HepG2 (cell line): Measurements from ENCODE around the gene EPM2A. TPM values are rescaled to one million over a fixed set of nuclear protein-coding genes. Genes with fewer than 3 reads are reported as not detected.

Experiments used
- CHCHD3 ChIP-seq: sonication (generic); formaldehyde crosslinking; IDR thresholded peaks from 2 replicates; pipeline ENCODE4 v1.8.0; 2022; ENCODE audit warnings: mild to moderate bottlenecking, missing genetic modification reagents, moderate library complexity
- GATA4 ChIP-seq: sonication (generic); IDR thresholded peaks from 2 replicates; pipeline ENCODE4 v1.6.1; 2016; ENCODE audit warnings: antibody characterized with exemption, low read depth, borderline replicate concordance
- GATAD1 ChIP-seq: IDR thresholded peaks from 2 replicates; pipeline ENCODE4 v1.6.1; 2016; ENCODE audit warnings: missing genetic modification reagents, missing compliant biosample characterization
- HES4 ChIP-seq: sonication (generic); formaldehyde crosslinking; IDR thresholded peaks from 2 replicates; pipeline ENCODE4 v1.9.0; 2021; ENCODE audit warnings: mild to moderate bottlenecking, missing genetic modification reagents, borderline replicate concordance
- MTF2 ChIP-seq: sonication (generic); formaldehyde crosslinking; IDR thresholded peaks from 2 replicates; pipeline ENCODE4 v1.5.0; 2020; ENCODE audit warnings: missing genetic modification reagents, borderline replicate concordance
- NONO ChIP-seq, 2 experiments: fragments of 450-650 bp in 1 of 2; sonication (generic) in 1 of 2; formaldehyde crosslinking in 1 of 2; IDR thresholded peaks in 1 of 2; conservative IDR thresholded peaks in 1 of 2; 2 replicates each; pipeline versions ENCODE4 v1.6.1 to v1.8.0; 2017 to 2022; ENCODE audit warnings: mild to moderate bottlenecking in 1 of 2, missing genetic modification reagents in 1 of 2, moderate library complexity in 1 of 2
- POLR2A ChIP-seq, 2 experiments: IDR thresholded peaks; 2 replicates each; pipeline ENCODE4 v1.6.1; 2011; ENCODE audit warnings: low read depth in 2 of 2, low read length in 2 of 2, mild to moderate bottlenecking in 1 of 2, moderate library complexity in 1 of 2; ENCODE audit not compliant: insufficient read depth in 1 of 2
- SALL2 ChIP-seq: sonication (generic); formaldehyde crosslinking; IDR thresholded peaks from 2 replicates; pipeline ENCODE4 v1.8.1; 2023; ENCODE audit warnings: mild to moderate bottlenecking, missing genetic modification reagents, inconsistent platforms
- TEAD3 ChIP-seq: optimal IDR thresholded peaks from 2 replicates; pipeline ENCODE3; 2016; ENCODE audit warnings: borderline replicate concordance
- ZFY ChIP-seq: sonication (generic); formaldehyde crosslinking; IDR thresholded peaks from 2 replicates; pipeline ENCODE4 v1.4.0; 2020; ENCODE audit warnings: missing genetic modification reagents
- ZNF253 ChIP-seq: sonication (generic); formaldehyde crosslinking; IDR thresholded peaks from 2 replicates; pipeline ENCODE4 v1.8.0; 2022; ENCODE audit warnings: mild to moderate bottlenecking, missing genetic modification reagents, borderline replicate concordance
- ZNF33B ChIP-seq: sonication (generic); formaldehyde crosslinking; IDR thresholded peaks from 2 replicates; pipeline ENCODE4 v1.5.1; 2020; ENCODE audit warnings: mild to moderate bottlenecking, missing genetic modification reagents
- ZNF383 ChIP-seq: sonication (generic); formaldehyde crosslinking; IDR thresholded peaks from 2 replicates; pipeline ENCODE4 v1.4.0; 2020; ENCODE audit warnings: missing genetic modification reagents, mild to moderate bottlenecking, borderline replicate concordance
- ZNF577 ChIP-seq: sonication (generic); formaldehyde crosslinking; IDR thresholded peaks from 2 replicates; pipeline ENCODE4 v1.4.0; 2020; ENCODE audit warnings: mild to moderate bottlenecking, low read depth, missing genetic modification reagents, borderline replicate concordance
- ZNF644 ChIP-seq: IDR thresholded peaks from 2 replicates; pipeline ENCODE4 v1.6.1; 2016; ENCODE audit warnings: low read depth
- ZNF841 ChIP-seq: sonication (generic); formaldehyde crosslinking; IDR thresholded peaks from 2 replicates; pipeline ENCODE4 v1.8.1; 2023; ENCODE audit warnings: missing genetic modification reagents, borderline replicate concordance
- polyA plus RNA-seq, 8 experiments: library from polyadenylated mRNA; depleted of rRNA in 3 of 8; stranded (reverse) in 7 of 8; unstranded in 1 of 8; fragments of >200 nt; fragmentation: Illumina TruSeq in 4 of 8; extraction: Trizol in 4 of 8; gene quantifications; 2 replicates each; pipeline versions ENCODE4 v1.2.1 to v1.2.3, GENCODE V29; 2011 to 2016; ENCODE audit warnings: low read depth in 4 of 8, missing spikeins in 1 of 8, mixed read lengths in 1 of 8; ENCODE audit not compliant: insufficient read depth in 1 of 8
- total RNA-seq, 5 experiments: library from RNA; depleted of rRNA; stranded (reverse); fragments of >200 nt; fragmentation: Illumina TruSeq; extraction: Trizol; gene quantifications; 2 replicates each; pipeline ENCODE4 v1.2.3, GENCODE V29; 2016; ENCODE audit warnings: low read depth in 1 of 5
- TF ChIP-seq, protein P1 (sequence below): sonication (generic); formaldehyde crosslinking; IDR thresholded peaks from 2 replicates; pipeline ENCODE4 v1.8.0; 2022; ENCODE audit warnings: low read depth, missing genetic modification reagents
- TF ChIP-seq, protein P2 (sequence below): IDR thresholded peaks from 2 replicates; pipeline ENCODE4 v1.6.1; 2016; ENCODE audit warnings: low read depth, control low read depth
- TF ChIP-seq, protein P3 (sequence below): IDR thresholded peaks from 2 replicates; pipeline ENCODE4 v1.6.1; 2016
- TF ChIP-seq, protein P4 (sequence below): sonication (generic); formaldehyde crosslinking; IDR thresholded peaks from 2 replicates; pipeline ENCODE4 v1.8.0; 2022; ENCODE audit warnings: missing genetic modification reagents, mild to moderate bottlenecking, inconsistent platforms, borderline replicate concordance
- TF ChIP-seq, protein P5 (sequence below): IDR thresholded peaks from 2 replicates; pipeline ENCODE4 v1.6.1; 2012; ENCODE audit warnings: low read depth, low read length, improper control_type of control experiment
- TF ChIP-seq, protein P6 (sequence below): sonication (generic); IDR thresholded peaks from 2 replicates; pipeline ENCODE4 v1.6.1; 2016; ENCODE audit warnings: low read depth, borderline replicate concordance

Gene EPM2A
- total and polyA plus RNA-seq, 2 of the 13 experiments (the other 11 are each of a cell fraction or from before 2014, with no cell fraction given): 4.6 to 9.2 TPM

DNA sequence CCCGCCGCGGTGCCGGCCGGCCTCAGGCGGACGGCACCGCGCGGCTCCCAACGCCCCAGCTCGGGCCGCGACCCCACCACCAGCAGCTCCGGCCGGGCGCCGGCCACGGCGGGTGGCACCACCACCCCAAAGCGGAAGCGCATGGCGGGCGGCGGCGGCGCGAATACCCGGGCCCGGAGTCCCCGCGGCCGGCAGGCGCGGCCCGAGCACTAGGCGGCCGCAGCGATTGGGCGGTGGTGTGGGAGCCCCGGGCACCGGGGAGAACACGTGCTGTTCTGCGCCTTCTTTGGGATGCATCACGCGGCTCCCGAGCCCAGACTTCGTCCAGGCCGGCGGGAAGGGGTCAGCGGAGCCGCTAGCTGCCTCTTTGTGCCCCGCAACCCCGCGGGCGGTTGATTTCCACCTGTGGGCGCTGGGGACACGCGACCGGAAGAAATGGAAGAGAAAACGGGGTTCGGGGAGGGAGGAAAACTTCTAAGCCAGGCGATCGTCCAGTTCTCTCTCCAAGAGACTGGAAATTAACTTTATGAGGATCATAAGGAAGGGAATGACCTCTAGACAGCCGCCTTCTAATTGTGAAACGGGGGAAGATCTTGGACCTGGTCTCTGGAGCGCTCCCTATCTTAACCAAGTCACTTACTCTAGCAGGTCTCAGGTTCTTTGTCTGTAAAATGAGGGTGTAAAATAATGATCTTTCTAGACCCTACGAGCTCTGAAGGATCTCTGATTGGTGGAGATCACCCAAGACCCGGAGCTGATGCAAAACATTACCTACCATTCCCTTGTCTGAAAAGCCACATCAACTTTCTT, at the start of gene EPM2A (continued):
- TF ChIP-seq ZNF644 (CRISPR knock-in tag) (no peak), TEAD3 (CRISPR knock-in tag) (peak; percentile 45), GATAD1 (CRISPR knock-in tag) (peak; percentile 72), ZNF577 (CRISPR knock-in tag) (no peak), HES4 (peak; percentile 99), ZNF33B (CRISPR knock-in tag) (peak; percentile 99; the same call in 1 of the 2 replicates), ZNF253 (CRISPR knock-in tag) (peak; percentile 98), ZFY (CRISPR knock-in tag) (peak; percentile 83), CHCHD3 (CRISPR knock-in tag) (peak; percentile 98), MTF2 (CRISPR knock-in tag) (no peak), GATA4 (no peak), POLR2A (IDR thresholded peaks at IDR 0.05; ENCODE audit: insufficient read depth in 1 of 2, low read depth in 2 of 2, low read length in 2 of 2) (peak; percentile 9 to 24; a peak in 2 of 4 replicates), ZNF841 (CRISPR knock-in tag) (peak; percentile 95), ZNF383 (CRISPR knock-in tag) (no peak), NONO (IDR thresholded peaks at IDR 0.05) (no peak), NONO (CRISPR knock-in tag; conservative IDR thresholded peaks at IDR 0.05) (peak; percentile 68), SALL2 (peak; percentile 99)
- TF ChIP-seq, protein P1, sequence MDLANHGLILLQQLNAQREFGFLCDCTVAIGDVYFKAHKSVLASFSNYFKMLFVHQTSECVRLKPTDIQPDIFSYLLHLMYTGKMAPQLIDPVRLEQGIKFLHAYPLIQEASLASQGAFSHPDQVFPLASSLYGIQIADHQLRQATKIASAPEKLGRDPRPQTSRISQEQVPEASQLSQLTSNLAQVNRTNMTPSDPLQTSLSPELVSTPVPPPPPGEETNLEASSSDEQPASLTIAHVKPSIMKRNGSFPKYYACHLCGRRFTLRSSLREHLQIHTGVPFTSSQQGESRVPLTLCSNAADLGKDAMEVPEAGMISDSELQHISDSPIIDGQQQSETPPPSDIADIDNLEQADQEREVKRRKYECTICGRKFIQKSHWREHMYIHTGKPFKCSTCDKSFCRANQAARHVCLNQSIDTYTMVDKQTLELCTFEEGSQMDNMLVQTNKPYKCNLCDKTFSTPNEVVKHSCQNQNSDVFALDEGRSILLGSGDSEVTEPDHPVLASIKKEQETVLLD: peak; percentile 84; the same call in 1 of the 2 replicates
- TF ChIP-seq, protein P2, sequence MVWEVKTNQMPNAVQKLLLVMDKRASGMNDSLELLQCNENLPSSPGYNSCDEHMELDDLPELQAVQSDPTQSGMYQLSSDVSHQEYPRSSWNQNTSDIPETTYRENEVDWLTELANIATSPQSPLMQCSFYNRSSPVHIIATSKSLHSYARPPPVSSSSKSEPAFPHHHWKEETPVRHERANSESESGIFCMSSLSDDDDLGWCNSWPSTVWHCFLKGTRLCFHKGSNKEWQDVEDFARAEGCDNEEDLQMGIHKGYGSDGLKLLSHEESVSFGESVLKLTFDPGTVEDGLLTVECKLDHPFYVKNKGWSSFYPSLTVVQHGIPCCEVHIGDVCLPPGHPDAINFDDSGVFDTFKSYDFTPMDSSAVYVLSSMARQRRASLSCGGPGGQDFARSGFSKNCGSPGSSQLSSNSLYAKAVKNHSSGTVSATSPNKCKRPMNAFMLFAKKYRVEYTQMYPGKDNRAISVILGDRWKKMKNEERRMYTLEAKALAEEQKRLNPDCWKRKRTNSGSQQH (CRISPR knock-in tag): peak; percentile 66; the same call in 1 of the 2 replicates
- TF ChIP-seq, protein P3, sequence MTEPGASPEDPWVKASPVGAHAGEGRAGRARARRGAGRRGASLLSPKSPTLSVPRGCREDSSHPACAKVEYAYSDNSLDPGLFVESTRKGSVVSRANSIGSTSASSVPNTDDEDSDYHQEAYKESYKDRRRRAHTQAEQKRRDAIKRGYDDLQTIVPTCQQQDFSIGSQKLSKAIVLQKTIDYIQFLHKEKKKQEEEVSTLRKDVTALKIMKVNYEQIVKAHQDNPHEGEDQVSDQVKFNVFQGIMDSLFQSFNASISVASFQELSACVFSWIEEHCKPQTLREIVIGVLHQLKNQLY (CRISPR knock-in tag): no peak; the same call in 1 of the 2 replicates
- TF ChIP-seq, protein P4, sequence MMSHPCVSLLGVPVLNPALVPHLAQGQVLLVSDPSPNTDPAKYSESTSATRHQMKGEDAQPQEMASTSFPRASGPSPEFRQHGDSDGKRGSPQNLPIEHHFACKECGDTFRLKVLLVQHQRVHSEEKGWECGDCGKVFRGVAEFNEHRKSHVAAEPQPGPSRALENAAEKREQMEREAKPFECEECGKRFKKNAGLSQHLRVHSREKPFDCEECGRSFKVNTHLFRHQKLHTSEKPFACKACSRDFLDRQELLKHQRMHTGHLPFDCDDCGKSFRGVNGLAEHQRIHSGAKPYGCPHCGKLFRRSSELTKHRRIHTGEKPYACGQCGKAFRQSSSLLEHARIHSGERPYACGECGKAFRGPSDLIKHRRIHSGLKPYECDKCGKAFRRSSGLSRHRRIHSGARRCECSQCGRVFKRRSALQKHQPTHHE (CRISPR knock-in tag): peak; percentile 88
- TF ChIP-seq, protein P5, sequence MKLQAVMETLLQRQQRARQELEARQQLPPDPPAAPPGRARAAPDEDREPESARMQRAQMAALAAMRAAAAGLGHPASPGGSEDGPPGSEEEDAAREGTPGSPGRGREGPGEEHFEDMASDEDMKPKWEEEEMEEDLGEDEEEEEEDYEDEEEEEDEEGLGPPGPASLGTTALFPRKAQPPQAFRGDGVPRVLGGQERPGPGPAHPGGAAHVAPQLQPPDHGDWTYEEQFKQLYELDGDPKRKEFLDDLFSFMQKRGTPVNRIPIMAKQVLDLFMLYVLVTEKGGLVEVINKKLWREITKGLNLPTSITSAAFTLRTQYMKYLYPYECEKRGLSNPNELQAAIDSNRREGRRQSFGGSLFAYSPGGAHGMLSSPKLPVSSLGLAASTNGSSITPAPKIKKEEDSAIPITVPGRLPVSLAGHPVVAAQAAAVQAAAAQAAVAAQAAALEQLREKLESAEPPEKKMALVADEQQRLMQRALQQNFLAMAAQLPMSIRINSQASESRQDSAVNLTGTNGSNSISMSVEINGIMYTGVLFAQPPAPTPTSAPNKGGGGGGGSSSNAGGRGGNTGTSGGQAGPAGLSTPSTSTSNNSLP: no peak; the same call in 1 of the 2 replicates
- TF ChIP-seq, protein P6, sequence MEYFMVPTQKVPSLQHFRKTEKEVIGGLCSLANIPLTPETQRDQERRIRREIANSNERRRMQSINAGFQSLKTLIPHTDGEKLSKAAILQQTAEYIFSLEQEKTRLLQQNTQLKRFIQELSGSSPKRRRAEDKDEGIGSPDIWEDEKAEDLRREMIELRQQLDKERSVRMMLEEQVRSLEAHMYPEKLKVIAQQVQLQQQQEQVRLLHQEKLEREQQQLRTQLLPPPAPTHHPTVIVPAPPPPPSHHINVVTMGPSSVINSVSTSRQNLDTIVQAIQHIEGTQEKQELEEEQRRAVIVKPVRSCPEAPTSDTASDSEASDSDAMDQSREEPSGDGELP: no peak
